ENCODE data around the gene TRRAP.

GRCh38 chr7:98956937-98957336 lies 78.6 kb downstream of the TRRAP start:
- TF ChIP-seq CTCF (IDR thresholded peaks at IDR 0.05) (no peak), EP300 (IDR thresholded peaks at IDR 0.05) (no peak)

Measured in upper lobe of left lung (tissue), 4 donors.